ENCODE results near the gene MAN1A1. TPM values are rescaled to one million over a fixed set of nuclear protein-coding genes. Genes with fewer than 3 reads are reported as not detected.

MAN1A1 gene
- total and polyA plus RNA-seq, 4 donors, result 68.2 to 209 (median 148) TPM

- Histone ChIP-seq H3K4me1 (ENCODE audit: control insufficient read depth in 4 of 4, insufficient read depth in 4 of 4, low read length in 3 of 4) (peaks cover 5 to 29% (median 9%) of the 10 kb centered on the region in 4 donors), H3K9me3 (ENCODE audit: control insufficient read depth in 4 of 4, low read length in 3 of 4) (no peaks in the 10 kb centered on the region), H3K27me3 (ENCODE audit: control insufficient read depth in 4 of 4, insufficient read depth in 4 of 4, low read length in 3 of 4) (no peaks in the 10 kb centered on the region), H3K27ac (ENCODE audit: low read depth in 1 of 2, low read length in 2 of 2) (no peak overlapping the region), H3K4me3 (ENCODE audit: low read depth in 1 of 3, low read length in 3 of 3) (no peak overlapping the region), H3K9ac (ENCODE audit: low read depth in 1 of 2, low read length in 2 of 2) (no peak overlapping the region), H3K36me3 (ENCODE audit: control insufficient read depth in 4 of 4, insufficient read depth in 3 of 4, low read depth in 1 of 4, low read length in 3 of 4) (peaks cover 0 to 13% (median 5%) of the 10 kb centered on the region in 4 donors)
- TF ChIP-seq NR2F2 (IDR thresholded peaks at IDR 0.05) (no peak), HNF4A (conservative IDR thresholded peaks at IDR 0.05) (no peak), RAD21 (IDR thresholded peaks at IDR 0.05) (no peak)
- 71% methylated on average over 4 of the region's 4 CpGs for WGBS
- no peak for DNase-seq (ENCODE audit: low spot score)
These were observed 20.4 kb downstream of the MAN1A1 start for GRCh38 chr6:119328892-119329793.

GRCh38 chr6:119328254-119328653, 21.3 kb downstream of the MAN1A1 start:
- no peak overlapping the region for H3K27ac ChIP-seq (ENCODE audit: low read depth in 1 of 2, low read length in 2 of 2)
- H3K9ac ChIP-seq (ENCODE audit: low read depth in 1 of 2, low read length in 2 of 2), result no peak overlapping the region
- no peak for DNase-seq (ENCODE audit: low spot score)
- H3K9me3 ChIP-seq (ENCODE audit: control insufficient read depth in 4 of 4, low read length in 3 of 4), result no peaks in the 10 kb centered on the region
- TF ChIP-seq RAD21 (IDR thresholded peaks at IDR 0.05) (no peak), HNF4A (conservative IDR thresholded peaks at IDR 0.05) (no peak), FOXA2 (IDR thresholded peaks at IDR 0.05) (no peak), JUND (IDR thresholded peaks at IDR 0.05) (no peak), SP1 (IDR thresholded peaks at IDR 0.05) (no peak), MAX (IDR thresholded peaks at IDR 0.05) (no peak), HNF4G (IDR thresholded peaks at IDR 0.05) (no peak), GABPA (IDR thresholded peaks at IDR 0.05 in 1 of 2, conservative IDR thresholded peaks at IDR 0.05 in 1 of 2) (no peak), REST (IDR thresholded peaks at IDR 0.05) (no peak), EGR1 (IDR thresholded peaks at IDR 0.05; ENCODE audit: low read depth in 2 of 2) (no peak), NR2F2 (IDR thresholded peaks at IDR 0.05) (no peak), RXRA (IDR thresholded peaks at IDR 0.05) (no peak), ZBTB33 (IDR thresholded peaks at IDR 0.05) (no peak), ATF3 (IDR thresholded peaks at IDR 0.05) (no peak), YY1 (IDR thresholded peaks at IDR 0.05) (no peak), CTCF (IDR thresholded peaks at IDR 0.05; ENCODE audit: low read depth, low read length, missing input control) (no peak)
- H3K36me3 ChIP-seq (ENCODE audit: control insufficient read depth in 4 of 4, insufficient read depth in 3 of 4, low read depth in 1 of 4, low read length in 3 of 4), result peaks cover 0 to 13% (median 5%) of the 10 kb centered on the region in 4 donors
- WGBS, result 68% methylated on average over 2 of the region's 2 CpGs
- peaks cover 5 to 30% (median 12%) of the 10 kb centered on the region in 4 donors for H3K4me1 ChIP-seq (ENCODE audit: control insufficient read depth in 4 of 4, insufficient read depth in 4 of 4, low read length in 3 of 4)
- H3K4me3 ChIP-seq (ENCODE audit: low read depth in 1 of 3, low read length in 3 of 3), result no peak overlapping the region
- no peaks in the 10 kb centered on the region for H3K27me3 ChIP-seq (ENCODE audit: control insufficient read depth in 4 of 4, insufficient read depth in 4 of 4, low read length in 3 of 4)

Measured in liver (tissue), 9 donors.